GM21737 (cell line): Measurements from ENCODE around the gene BACH2.

Source experiments
- ATAC-seq: cut with Tn5 transposase; IDR thresholded peaks from one replicate; pipeline ENCODE4 v1.9.1; 2021; ENCODE audit warnings: mild to moderate bottlenecking, moderate library complexity; ENCODE audit not compliant: unreplicated experiment

The BACH2 gene

GRCh38 chr6:90249034-90249433, 47.6 kb downstream of the BACH2 start:
- no peak for ATAC-seq

- no peak for ATAC-seq
Observed at GRCh38 chr6:90247262-90247661, 49.4 kb downstream of the BACH2 start.

GRCh38 chr6:90241229-90241880, 55.3 kb downstream of the BACH2 start:
- no peak for ATAC-seq

- ATAC-seq: no peak
Observed at GRCh38 chr6:90238496-90239266, 58.0 kb downstream of the BACH2 start.

GRCh38 chr6:90237350-90237990, 59.2 kb downstream of the BACH2 start:
- no peak for ATAC-seq

GRCh38 chr6:90233994-90234393, 62.6 kb downstream of the BACH2 start:
- ATAC-seq: no peak

- ATAC-seq: no peak
Observed at GRCh38 chr6:90233213-90233612, 63.4 kb downstream of the BACH2 start.

- no peak for ATAC-seq
Observed at GRCh38 chr6:90231798-90232197, 64.8 kb downstream of the BACH2 start.

GRCh38 chr6:90231308-90231707, 65.3 kb downstream of the BACH2 start:
- no peak for ATAC-seq

GRCh38 chr6:90230548-90231215, 66.0 kb downstream of the BACH2 start:
- no peak for ATAC-seq

- no peak for ATAC-seq
Observed at GRCh38 chr6:90229331-90230010, 67.2 kb downstream of the BACH2 start.

- ATAC-seq: no peak
Observed at GRCh38 chr6:90227673-90228072, 69.0 kb downstream of the BACH2 start.

GRCh38 chr6:90227213-90227612, 69.4 kb downstream of the BACH2 start:
- no peak for ATAC-seq

- no peak for ATAC-seq
Observed at GRCh38 chr6:90226257-90226656, 70.4 kb downstream of the BACH2 start.

- no peak for ATAC-seq
Observed at GRCh38 chr6:90224196-90224595, 72.4 kb downstream of the BACH2 start.

- ATAC-seq: no peak
Observed at GRCh38 chr6:90222724-90223198, 73.9 kb downstream of the BACH2 start.

GRCh38 chr6:90222008-90222407, 74.6 kb downstream of the BACH2 start:
- ATAC-seq: no peak

GRCh38 chr6:90221403-90221802, 75.2 kb downstream of the BACH2 start:
- no peak for ATAC-seq

GRCh38 chr6:90220273-90220672, 76.4 kb downstream of the BACH2 start:
- ATAC-seq: no peak

- ATAC-seq: no peak
Observed at GRCh38 chr6:90219209-90219985, 77.2 kb downstream of the BACH2 start.
